ENCODE data around the gene CBR4.
"Not testable (repeated sequence)": the region's sequence is repeated elsewhere in the genome, so short reads cannot be mapped to it uniquely, and the experiment has no call there.

CBR4 gene

DNA sequence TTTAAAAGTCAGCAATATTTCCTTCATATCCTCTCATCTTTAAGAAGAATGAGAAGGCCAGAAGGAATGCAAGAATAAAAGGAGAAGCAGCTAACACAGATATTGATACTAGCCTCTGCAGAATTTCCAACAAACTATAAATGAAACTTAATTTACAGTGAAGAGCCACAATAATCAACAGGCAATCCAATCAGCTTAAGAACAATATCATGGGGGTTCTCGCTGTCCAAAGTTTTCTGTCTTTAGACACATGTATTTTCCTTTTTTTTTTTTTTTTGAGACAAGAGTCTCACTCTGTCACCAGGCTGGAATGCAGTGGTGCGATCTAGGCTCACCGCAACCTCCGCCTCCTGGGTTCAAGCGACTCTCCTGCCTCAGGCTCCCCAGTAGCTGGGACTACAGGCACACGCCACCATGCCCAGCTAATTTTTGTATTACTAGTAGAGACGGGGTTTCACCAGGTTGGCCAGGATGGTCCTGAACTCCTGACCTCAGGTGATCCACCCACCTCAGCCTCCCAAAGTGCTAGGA, 17.0 kb downstream of the CBR4 start:
- DNase-seq = not testable (repeated sequence)

DNA sequence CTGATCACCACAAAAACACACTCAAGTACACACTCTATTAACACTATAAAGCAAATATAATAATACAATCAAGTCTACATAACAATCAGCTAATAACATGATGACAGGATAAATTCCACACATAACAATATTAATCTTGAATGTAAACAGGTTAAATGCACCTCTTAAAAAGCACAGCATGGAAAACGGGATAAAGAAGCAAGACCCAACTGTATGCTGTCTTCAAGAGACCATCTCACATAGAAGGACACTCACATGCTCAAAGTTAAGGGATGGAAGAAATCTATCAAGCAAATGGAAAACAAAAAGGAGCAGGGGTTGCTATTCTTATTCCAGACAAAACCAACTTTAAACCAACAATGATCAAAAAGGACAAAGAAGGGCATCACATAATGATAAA, 28.1 kb downstream of the CBR4 start:
- no peak for DNase-seq

DNA sequence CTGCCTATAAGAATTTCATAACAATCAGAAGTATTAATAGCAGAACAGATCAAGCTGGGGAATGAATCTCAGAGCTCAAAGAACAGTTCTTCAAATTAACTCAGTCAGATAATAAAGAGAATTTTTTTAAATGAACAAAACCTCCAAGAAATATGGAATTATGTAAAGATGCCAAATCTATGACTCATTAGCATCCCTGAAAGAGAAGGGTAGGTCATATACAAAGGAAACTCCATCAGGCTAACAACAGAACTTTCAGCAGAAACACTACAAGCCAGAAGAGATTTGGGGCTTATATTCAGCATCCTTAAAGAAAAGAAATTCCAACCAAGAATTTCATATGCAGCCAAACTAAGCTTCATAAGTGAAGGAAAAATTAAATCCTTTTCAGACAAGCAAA, 28.6 kb downstream of the CBR4 start:
- DNase-seq = no peak

DNA sequence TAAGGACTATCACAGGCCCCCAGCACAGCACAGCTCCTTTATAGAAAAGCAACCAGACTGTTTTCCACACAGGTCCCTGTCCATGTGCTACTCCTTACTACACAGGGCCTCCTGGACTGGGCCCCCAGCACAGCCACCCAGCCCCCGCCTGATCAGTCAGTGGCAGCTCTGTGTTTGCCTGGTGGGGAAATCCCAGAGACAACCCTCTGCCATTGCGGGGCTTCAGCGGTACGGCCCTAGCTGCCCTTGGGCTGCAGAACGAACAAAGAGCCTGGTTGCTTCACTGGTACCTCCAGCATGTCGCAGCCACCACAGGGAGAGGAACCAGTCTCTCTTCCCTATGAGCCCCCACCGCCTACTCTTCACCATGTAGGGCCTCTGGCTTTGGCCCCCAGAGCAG, 30.7 kb downstream of the CBR4 start:
- no peak for DNase-seq

DNA sequence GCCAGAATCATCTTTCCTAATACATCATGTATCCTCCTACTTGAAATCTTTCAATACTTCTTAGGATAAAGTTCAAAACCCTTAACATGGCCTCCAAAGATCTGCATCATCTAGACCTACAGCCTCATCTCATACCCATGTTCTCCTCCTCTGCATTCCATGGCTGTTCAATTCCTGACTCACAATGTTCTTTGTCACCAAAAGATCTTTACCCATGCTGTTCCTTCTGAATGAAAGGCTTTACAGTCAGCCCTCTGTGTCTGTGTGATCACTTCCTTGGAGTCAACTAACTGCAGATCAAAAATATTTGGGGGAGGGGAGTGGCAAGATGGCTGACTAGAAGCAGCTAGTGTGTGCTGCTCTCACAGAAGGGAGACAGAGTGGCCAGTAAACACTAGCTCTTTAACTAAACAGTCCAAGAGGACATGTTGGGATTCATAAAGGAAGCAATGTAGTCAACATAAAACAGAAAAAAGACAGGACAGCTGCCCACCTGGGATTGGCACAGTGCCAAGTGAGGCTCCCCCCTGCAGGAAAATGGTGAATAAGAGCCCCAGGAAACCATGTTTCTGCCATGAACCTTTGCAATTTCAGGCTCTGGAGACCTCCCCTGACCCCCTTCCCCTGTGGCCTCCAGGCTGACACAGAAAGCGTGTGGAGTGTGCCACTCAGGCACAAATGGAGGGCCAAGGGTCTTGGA, 31.9 kb downstream of the CBR4 start:
- no peak for DNase-seq

DNA sequence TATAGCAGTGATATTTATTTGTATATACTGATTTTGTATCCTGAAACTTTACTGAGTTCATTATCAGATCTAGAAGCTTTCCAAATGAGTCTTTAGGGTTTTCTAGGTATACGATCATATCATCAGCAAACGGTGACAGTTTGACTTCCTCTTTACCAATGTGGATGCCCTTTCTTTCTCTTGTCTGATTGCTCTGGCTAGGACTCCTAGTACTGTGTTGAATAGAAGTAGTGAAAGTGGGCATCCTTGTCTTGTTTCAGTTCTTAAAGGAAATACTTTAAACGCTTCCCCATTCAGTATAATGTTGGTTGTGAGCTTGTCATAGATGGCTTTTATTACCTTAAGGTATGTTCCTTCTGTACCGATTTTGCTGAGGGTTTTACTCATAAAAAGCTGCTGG, 37.5 kb downstream of the CBR4 start:
- no peak for DNase-seq

DNA sequence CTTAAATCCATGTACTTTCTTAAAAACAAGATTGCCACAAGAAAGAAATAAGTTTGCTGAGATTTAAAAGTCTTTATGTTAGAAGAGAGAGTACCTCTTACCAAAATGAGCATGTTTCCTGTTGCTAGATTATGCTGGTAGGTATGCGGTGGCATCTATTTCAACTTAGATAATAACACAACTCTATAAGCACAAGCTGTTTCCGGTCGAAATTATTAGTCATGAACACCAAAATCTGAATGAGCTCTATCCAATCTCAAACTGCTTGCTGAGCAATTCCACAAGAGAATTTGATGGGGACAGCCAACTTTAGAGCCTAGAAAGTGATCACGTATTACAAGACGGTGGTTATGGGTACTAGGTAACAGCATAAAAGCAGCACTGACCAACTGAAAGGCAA, 49.3 kb downstream of the CBR4 start:
- DNase-seq = no peak

DNA sequence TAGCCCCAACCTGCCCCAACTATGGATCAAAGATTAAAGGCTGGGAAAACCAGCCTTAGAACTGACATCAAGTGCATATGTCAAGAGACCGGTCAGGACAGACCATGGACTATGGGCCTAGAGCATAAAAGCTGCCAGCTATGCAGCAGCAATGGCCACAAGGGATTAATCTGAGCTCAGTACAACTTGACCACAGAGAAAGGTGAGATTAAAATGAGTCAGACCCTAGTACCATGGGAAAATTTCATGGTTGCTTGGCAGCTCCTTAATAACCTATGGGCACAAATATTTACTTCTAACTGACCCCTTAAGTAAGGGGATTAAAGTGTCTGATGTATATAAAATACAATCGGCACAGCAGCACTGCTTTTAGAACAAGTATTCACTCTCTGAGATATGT, 54.4 kb downstream of the CBR4 start:
- DNase-seq = no peak

DNA sequence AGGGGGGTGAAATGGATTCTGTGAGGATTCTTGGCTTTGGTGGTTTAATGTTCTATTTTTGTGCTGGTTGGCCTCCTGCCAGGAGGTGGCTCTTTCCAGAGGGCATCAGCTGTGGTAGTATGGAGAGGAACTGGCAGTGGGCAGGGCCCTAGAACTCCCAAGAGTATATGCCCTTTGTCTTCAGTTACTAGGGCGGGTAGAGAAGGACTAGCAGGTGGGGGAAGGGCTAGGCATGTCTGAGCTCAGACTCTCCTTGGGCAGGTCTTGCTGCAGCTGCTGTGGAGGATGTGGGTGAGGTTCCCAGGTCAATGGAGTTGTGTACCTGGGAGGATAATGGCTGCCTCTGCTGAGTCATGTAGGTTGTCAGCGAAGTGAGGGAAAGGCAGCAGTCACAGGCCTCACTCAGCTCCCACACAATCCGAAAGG, 57.2 kb downstream of the CBR4 start:
- DNase-seq = not testable (repeated sequence)

DNA sequence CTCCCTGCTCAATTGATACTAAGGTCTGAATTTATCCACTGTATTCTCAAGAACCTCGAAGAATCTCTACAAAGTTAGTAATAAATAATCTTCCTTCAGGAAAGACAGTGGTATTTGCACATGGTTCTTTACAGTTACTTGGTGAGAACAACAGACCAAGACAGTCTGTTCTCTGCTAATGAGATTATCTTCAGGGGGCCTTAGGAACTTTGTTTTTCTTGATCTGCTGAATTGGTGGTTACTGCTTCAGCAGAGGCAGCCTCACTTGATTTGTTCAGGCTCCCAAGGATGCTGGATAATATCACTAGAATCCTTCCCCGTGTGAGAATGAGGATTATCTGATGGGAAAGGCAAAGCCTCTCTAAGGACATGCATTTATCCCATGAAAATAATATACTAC, 64.8 kb downstream of the CBR4 start:
- no peak for DNase-seq

DNA sequence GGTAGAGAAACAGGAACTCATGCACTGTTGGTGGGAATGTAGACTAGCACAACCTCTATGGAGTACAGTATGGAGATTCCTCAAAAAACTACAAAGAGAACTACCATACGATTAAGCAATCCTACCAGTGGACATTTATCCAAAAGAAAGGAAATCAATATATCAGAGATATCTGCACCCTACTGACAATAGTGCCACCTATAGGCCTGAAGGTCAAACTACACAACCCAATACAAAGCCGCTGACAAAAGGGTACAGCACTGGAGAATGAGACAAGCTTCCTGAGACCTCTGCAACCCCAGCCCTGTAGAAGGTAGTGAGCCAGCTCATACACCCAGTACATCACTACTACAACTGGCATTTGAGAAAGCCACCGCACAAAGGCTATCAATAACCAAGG, 67.1 kb downstream of the CBR4 start:
- no peak for DNase-seq

Measured in activated gamma-delta T cell treated with Interleukin-2 at 50 U/mL for 16 hours (primary cell).